H1 (cell line): Measurements from ENCODE around the gene TAF4. TPM values are rescaled to one million over a fixed set of nuclear protein-coding genes. Genes with fewer than 3 reads are reported as not detected.

ENCODE experiments used
- RNF2 ChIP-seq: fragments of 200-900, 300-1000 bp; sonication (generic); IDR thresholded peaks from 2 replicates; pipeline ENCODE4 v1.7.1; 2016; ENCODE audit warnings: borderline replicate concordance, low read depth, mild to moderate bottlenecking, antibody characterized with exemption, low read length; ENCODE audit not compliant: poor library complexity, severe bottlenecking; ENCODE audit errors: missing control alignments
- polyA plus RNA-seq, 7 experiments: library from polyadenylated mRNA; depleted of rRNA in 3 of 7; stranded (reverse) in 5 of 7; unstranded in 2 of 7; fragments of >200 nt in 5 of 7; fragments of 200-250 nt in 2 of 7; gene quantifications; 1 replicate in 5 of 7; 2 replicates in 1 of 7; 4 replicates in 1 of 7; pipeline versions ENCODE4 v1.2.1 to v1.2.3, GENCODE V29; 2011 to 2013; ENCODE audit warnings: missing spikeins in 2 of 7, mixed read lengths in 2 of 7
- total RNA-seq: library from RNA; stranded (reverse); fragmentation: NEBNext Ultra II Directional; extraction: Animal tissue kit (Norgen Biotek cat#: 25700); gene quantifications from 2 replicates; pipeline ENCODE4 v1.2.1, GENCODE V29; 2021

TAF4 gene
- total and polyA plus RNA-seq, 2 of the 8 experiments (the other 6 are each of a cell fraction or from before 2014, with no cell fraction given): 16.0 to 30.1 TPM

GRCh38 chr20:62006482-62006881, 59.2 kb downstream of the TAF4 start (continued):
- no peak for TF ChIP-seq RNF2
